K562 (cell line): ENCODE data around the gene NR6A1. TPM values are rescaled to one million over a fixed set of nuclear protein-coding genes. Genes with fewer than 3 reads are reported as not detected.

Source experiments
- CHD4 ChIP-seq: fragments of 200-600 bp; sonication (generic); IDR thresholded peaks from 3 replicates; pipeline ENCODE4 v1.6.1; 2012; ENCODE audit warnings: low read depth, mild to moderate bottlenecking, mixed read lengths, low read length, inconsistent platforms; ENCODE audit not compliant: insufficient read depth, insufficient replicate concordance, poor library complexity, severe bottlenecking
- CTBP1 ChIP-seq: fragments of 450-650 bp; IDR thresholded peaks from 2 replicates; pipeline ENCODE4 v1.6.1; 2016; ENCODE audit warnings: borderline replicate concordance
- CTCFL ChIP-seq: IDR thresholded peaks from 2 replicates; pipeline ENCODE4 v1.6.1; 2011; ENCODE audit warnings: borderline replicate concordance, low read depth, mild to moderate bottlenecking, moderate library complexity, low read length; ENCODE audit not compliant: insufficient read depth, poor library complexity, severe bottlenecking
- GATAD2A ChIP-seq: fragments of 450-650 bp; IDR thresholded peaks from 2 replicates; pipeline ENCODE4 v1.6.1; 2017
- MAZ ChIP-seq, 2 experiments: fragments of 450-650 bp in 1 of 2; sonication (generic) in 1 of 2; formaldehyde crosslinking; IDR thresholded peaks in 1 of 2; conservative IDR thresholded peaks in 1 of 2; 2 replicates each; pipeline versions ENCODE4 v1.4.0 to v1.5.0; 2020; ENCODE audit warnings: mild to moderate bottlenecking in 1 of 2, missing genetic modification reagents in 1 of 2
- MGA ChIP-seq: fragments of 450-650 bp; IDR thresholded peaks from 2 replicates; pipeline ENCODE4 v1.6.1; 2016; ENCODE audit warnings: mild to moderate bottlenecking, moderate library complexity
- RAD21 ChIP-seq, 2 experiments: fragments of 250-450 bp in 1 of 2; fragments of 450-650 bp in 1 of 2; sonication (Bioruptor Pico) in 1 of 2; formaldehyde crosslinking in 1 of 2; IDR thresholded peaks in 1 of 2; conservative IDR thresholded peaks in 1 of 2; 2 replicates each; pipeline versions ENCODE4 v1.4.0 to v1.8.0; 2020 to 2022; ENCODE audit warnings: mild to moderate bottlenecking in 2 of 2, moderate library complexity in 1 of 2
- SIRT6 ChIP-seq: IDR thresholded peaks from one replicate; pipeline ENCODE4 v1.6.1; 2012; ENCODE audit warnings: low read depth, mild to moderate bottlenecking, control low read depth, inconsistent platforms, low read length, moderate library complexity
- SMARCA4 ChIP-seq: fragments of 450-650 bp; IDR thresholded peaks from 2 replicates; pipeline ENCODE4 v1.6.1; 2016
- polyA plus RNA-seq, 8 experiments: library from polyadenylated mRNA; depleted of rRNA in 4 of 8; stranded (reverse) in 5 of 8; unstranded in 3 of 8; fragments of >200 nt; fragmentation: Nextera tagmentation in 2 of 8; fragmentation: Illumina TruSeq in 1 of 8; extraction: Ambion mirVana in 2 of 8; extraction: Trizol in 1 of 8; gene quantifications; 2 replicates each; pipeline versions ENCODE4 v1.2.1 to v1.2.3, GENCODE V29; 2011 to 2014; ENCODE audit warnings: inconsistent platforms in 1 of 8, missing spikeins in 1 of 8
- total RNA-seq, 7 experiments: library from RNA; depleted of rRNA in 6 of 7; stranded (reverse); fragments of >200 nt in 6 of 7; fragmentation: Illumina TruSeq in 2 of 7; extraction: Trizol in 2 of 7; gene quantifications; 2 replicates each; pipeline versions ENCODE4 v1.2.1 to v1.2.3, GENCODE V29; 2011 to 2021; ENCODE audit warnings: low replicate concordance in 1 of 7
- TF ChIP-seq, protein P1 (sequence below): sonication (generic); formaldehyde crosslinking; IDR thresholded peaks from 2 replicates; pipeline ENCODE4 v1.8.1; 2023; ENCODE audit warnings: mild to moderate bottlenecking, missing genetic modification reagents

Gene NR6A1
- total and polyA plus RNA-seq, 9 of the 15 experiments (the other 6 are each of a cell fraction or from before 2014, with no cell fraction given): 9.7 to 55.4 (median 28.3) TPM

DNA sequence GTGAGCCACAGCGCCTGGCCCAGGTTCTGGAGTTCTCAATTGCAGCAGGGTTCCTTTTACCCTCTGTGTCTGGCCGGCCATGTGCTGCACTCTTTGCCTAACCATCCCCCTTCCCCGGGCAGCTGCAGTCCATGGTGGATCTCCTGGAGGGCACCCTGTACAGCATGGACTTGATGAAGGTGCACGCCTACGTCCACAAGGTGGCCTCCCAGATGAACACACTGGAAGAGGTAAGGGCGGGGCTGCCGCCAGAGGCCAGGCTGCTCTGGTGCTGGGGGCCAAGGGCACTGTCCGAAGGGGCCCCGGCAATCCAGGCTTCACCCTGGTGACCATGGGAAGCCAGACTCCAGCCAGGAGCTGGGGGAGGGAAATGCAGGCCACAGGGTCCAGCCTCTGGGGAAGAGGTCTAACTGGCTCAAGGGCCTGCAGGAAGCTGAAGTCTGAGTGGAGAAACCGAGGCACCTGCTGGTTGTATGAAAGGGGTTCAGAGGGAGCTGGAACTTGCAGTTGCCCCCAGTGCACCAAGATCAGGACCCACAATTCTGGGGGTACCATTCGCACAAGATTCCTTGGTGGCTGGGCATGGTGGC, 23.9 kb upstream of the NR6A1 start (continued):
- TF ChIP-seq, protein P1, sequence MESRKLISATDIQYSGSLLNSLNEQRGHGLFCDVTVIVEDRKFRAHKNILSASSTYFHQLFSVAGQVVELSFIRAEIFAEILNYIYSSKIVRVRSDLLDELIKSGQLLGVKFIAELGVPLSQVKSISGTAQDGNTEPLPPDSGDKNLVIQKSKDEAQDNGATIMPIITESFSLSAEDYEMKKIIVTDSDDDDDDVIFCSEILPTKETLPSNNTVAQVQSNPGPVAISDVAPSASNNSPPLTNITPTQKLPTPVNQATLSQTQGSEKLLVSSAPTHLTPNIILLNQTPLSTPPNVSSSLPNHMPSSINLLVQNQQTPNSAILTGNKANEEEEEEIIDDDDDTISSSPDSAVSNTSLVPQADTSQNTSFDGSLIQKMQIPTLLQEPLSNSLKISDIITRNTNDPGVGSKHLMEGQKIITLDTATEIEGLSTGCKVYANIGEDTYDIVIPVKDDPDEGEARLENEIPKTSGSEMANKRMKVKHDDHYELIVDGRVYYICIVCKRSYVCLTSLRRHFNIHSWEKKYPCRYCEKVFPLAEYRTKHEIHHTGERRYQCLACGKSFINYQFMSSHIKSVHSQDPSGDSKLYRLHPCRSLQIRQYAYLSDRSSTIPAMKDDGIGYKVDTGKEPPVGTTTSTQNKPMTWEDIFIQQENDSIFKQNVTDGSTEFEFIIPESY (CRISPR knock-in tag): peak; percentile 56; the same call in 1 of the 2 replicates
- TF ChIP-seq CHD4 (no peak), SIRT6 (no peak), MAZ (CRISPR knock-in tag; conservative IDR thresholded peaks at IDR 0.05 in 1 of 2, IDR thresholded peaks at IDR 0.05 in 1 of 2) (peak in 1 of 2 experiments; percentile 95; a peak in 2 of 4 replicates), GATAD2A (no peak), CTBP1 (peak; percentile 49; the same call in 1 of the 2 replicates), SMARCA4 (0 out of 2 replicates have a peak, but pooled peaks have one; percentile 26), MGA (no peak), CTCFL (peak; percentile 91), RAD21 (CRISPR knock-in tag; conservative IDR thresholded peaks at IDR 0.05 in 1 of 2, IDR thresholded peaks at IDR 0.05 in 1 of 2) (peak in 1 of 2 experiments; percentile 78; a peak in 3 of 4 replicates)
